Skeletal muscle cell (primary cell): Measurements from ENCODE around the gene PIP4K2C.
"Not testable (repeated sequence)": the region's sequence is repeated elsewhere in the genome, so short reads cannot be mapped to it uniquely, and the experiment has no call there.

Experiments
- DNase-seq: peaks from one replicate; pipeline ENCODE4 v3.0.0-alpha.2; 2010; ENCODE audit warnings: low read depth
- H3K4me3 ChIP-seq: 2 replicates; pipeline ENCODE4 v1.5.1; 2011; ENCODE audit warnings: low read depth, mild to moderate bottlenecking, control low read depth, low read length, moderate library complexity

The PIP4K2C gene

GRCh38 chr12:57554897-57555296 lies 36.1 kb upstream of the PIP4K2C start:
- H3K4me3 ChIP-seq = no peak overlapping the region
- no peak for DNase-seq

- no peak overlapping the region for H3K4me3 ChIP-seq
- DNase-seq = no peak
Observed at GRCh38 chr12:57558864-57559263, 32.1 kb upstream of the PIP4K2C start.

DNA sequence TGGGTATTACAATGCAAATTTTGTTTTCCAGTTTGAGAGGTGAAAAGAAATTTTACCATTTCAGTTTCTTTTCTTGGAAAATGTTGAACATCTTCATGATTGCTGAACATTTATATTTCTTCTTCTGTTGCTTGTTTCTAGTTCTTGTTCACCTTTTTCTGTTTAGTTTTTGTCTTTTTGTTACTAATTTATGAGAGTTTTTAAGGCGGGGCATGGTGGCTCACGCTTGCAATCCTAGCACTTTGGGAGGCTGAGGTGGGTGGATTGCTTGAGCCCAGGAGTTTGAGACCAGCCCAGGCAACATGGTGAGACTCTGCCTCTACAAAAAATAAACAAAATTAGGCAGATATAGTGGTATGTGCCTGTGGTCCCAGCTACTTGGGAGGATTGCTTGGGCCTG lies 30.5 kb upstream of the PIP4K2C start:
- no peak for DNase-seq
- no peak overlapping the region for H3K4me3 ChIP-seq

GRCh38 chr12:57561117-57561516 lies 29.9 kb upstream of the PIP4K2C start:
- not testable (repeated sequence) for DNase-seq

GRCh38 chr12:57563358-57563757 lies 27.6 kb upstream of the PIP4K2C start:
- no peak for DNase-seq
- H3K4me3 ChIP-seq = no peak overlapping the region

More at GRCh38 chr12:57561117-57561516, 29.9 kb upstream of the PIP4K2C start:
- H3K4me3 ChIP-seq = not testable (repeated sequence)

- H3K4me3 ChIP-seq = no peak overlapping the region
- DNase-seq = no peak
Observed at GRCh38 chr12:57564178-57564740, 26.7 kb upstream of the PIP4K2C start.

GRCh38 chr12:57568838-57569237 lies 22.2 kb upstream of the PIP4K2C start:
- no peak for DNase-seq
- no peak overlapping the region for H3K4me3 ChIP-seq

GRCh38 chr12:57569858-57570257 lies 21.1 kb upstream of the PIP4K2C start:
- no peak for DNase-seq
- no peak overlapping the region for H3K4me3 ChIP-seq

DNA sequence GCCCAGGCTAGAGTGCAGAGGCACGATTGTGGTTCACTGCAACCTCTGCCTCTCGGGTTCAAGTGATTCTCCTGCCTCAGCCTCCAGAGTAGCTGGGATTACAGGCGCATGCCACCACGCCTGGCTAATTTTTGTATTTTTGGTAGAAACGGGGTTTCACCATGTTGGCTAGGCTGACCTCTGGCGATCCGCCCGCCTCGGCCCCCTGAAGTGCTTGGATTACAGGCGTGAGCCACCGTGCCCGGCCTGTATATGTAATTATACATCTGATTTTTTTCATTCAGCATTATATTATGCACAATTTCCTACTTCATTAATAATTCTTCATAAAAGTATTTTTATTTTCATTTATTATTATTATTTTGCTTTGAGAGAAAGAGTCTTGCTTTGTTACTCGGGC lies 20.6 kb upstream of the PIP4K2C start:
- not testable (repeated sequence) for H3K4me3 ChIP-seq, DNase-seq

DNA sequence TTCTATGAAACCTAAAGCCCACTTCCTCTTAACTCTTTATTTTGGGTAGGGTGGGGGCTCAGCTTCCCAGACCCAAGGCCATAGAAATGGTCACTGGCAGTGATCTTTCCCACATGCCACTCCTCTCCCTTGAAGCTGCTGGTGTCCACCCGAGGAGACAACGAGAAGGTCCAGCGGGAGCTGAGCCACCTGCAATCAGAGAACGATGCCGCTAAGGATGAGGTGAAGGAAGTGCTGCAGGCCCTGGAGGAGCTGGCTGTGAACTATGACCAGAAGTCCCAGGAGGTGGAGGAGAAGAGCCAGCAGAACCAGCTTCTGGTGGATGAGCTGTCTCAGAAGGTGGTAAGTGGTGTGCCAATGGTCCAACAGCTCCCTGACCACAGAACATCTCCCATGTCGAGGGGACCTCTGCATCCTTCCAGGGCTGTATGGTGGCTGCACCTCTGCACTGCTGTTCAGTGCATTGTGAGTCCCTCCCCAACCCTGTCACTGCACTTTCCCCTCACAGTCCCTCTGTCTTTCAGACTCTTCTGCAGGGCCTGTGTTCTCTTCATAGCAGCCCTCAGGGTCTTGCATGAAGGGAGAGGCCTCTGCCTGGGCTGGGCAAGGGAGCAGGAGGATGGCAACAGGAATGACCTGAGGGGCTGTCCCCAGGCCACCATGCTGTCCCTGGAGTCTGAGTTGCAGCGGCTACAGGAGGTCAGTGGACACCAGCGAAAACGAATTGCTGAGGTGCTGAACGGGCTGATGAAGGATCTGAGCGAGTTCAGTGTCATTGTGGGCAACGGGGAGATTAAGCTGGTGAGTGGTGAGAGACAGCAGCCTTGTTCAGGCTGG lies 18.8 kb upstream of the PIP4K2C start:
- DNase-seq = no peak

DNA sequence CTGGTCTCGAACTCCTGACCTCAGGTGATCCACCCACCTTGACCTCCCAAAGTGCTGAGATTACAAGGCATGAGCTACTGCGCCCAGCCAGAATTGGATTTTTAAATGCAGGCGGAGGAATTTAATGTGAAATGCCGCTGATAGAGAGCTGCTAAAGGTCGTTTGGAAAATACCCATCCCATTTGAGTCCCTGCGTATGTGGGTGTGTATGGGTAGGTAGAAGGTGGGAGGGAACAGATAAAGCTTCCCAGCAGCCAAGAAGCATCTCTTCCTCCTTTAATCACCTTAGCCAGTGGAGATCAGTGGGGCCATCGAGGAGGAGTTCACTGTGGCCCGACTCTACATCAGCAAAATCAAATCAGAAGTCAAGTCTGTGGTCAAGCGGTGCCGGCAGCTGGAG lies 16.2 kb upstream of the PIP4K2C start:
- no peak for DNase-seq
- no peak overlapping the region for H3K4me3 ChIP-seq

More for the DNA sequence above, 18.8 kb upstream of the PIP4K2C start:
- H3K4me3 ChIP-seq = no peak overlapping the region

- no peak for DNase-seq
Observed at GRCh38 chr12:57575771-57576612, 15.0 kb upstream of the PIP4K2C start.

DNA sequence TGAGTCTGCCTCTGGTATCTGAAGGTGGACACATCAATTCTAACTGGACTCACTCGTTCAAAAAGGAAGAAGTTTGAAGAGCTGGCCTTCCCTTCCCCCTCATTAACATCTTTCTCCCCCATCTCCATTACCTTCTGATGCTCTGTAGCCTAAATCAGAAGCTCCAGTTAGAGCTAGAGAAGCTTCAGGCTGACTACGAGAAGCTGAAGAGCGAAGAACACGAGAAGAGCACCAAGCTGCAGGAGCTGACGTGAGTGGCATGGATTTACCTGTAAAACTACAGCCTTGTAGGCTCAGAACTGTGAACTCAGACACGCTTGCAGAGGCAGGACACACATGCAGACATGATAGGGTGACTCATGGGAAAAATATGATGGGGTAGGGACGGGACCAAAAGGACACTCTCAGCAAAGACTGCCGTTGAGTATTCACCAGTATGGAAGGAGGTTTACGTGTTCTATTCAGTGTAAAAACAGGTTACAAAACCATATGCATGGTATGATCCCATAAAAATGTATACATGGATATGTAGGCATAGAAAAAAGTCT lies 14.3 kb upstream of the PIP4K2C start:
- DNase-seq = no peak

More at GRCh38 chr12:57575771-57576612, 15.0 kb upstream of the PIP4K2C start:
- no peak overlapping the region for H3K4me3 ChIP-seq

DNA sequence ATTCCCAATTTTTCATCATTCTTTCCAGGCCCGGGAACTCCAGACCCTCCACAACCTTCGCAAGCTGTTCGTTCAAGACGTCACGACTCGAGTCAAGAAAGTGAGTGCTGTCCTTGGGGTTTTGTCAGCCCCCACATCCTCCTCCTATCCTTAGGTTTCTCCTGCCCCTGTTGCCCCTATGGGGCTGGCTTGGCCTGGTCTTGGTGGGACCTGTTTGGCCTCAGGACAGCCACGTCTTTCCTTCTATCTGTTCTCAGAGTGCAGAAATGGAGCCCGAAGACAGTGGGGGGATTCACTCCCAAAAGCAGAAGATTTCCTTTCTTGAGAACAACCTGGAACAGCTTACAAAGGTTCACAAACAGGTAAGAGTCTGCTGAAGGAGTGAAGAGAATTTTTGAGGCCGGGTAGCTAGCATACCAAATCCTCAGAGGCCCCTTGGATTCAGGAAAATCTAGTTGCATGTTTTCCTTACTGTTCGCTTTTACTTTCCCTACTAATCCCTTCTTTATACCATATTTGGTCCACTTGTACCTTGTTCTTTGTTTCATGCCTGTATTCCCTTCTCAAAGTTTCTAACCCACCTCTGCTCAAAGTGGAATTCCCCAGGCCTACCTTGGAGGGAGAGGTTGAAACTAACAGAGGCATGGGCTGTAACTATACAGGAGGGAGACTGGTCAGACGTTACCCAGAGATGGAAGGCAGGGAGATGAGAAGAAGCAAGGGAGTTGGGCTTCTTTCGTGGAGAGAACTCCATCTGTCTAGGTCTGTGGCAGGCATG lies 12.8 kb upstream of the PIP4K2C start:
- DNase-seq = no peak
- no peak overlapping the region for H3K4me3 ChIP-seq

More for the DNA sequence above, 14.3 kb upstream of the PIP4K2C start:
- H3K4me3 ChIP-seq = no peak overlapping the region

DNA sequence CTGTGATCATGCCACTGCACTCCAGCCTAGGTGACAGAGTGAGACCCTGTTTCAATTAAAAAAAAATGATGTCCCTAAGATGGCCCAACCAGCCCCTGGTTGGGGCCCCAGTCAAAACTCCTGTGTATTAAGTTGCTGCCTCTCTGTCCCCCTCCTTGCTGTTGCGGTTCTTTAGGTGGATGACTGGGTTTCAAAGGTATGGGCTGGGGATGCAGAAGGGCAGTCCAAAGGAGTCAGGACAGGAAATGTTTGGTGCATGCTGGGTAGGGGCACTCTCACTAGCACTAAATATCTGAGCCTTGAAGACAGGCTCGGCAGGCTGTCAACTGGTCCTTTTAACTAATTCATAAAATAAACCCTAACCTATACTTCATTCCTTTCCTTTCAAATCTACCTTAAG lies 12.0 kb upstream of the PIP4K2C start:
- no peak for DNase-seq
- H3K4me3 ChIP-seq = no peak overlapping the region

GRCh38 chr12:57579677-57580465 lies 11.1 kb upstream of the PIP4K2C start:
- DNase-seq = no peak
- no peak overlapping the region for H3K4me3 ChIP-seq

DNA sequence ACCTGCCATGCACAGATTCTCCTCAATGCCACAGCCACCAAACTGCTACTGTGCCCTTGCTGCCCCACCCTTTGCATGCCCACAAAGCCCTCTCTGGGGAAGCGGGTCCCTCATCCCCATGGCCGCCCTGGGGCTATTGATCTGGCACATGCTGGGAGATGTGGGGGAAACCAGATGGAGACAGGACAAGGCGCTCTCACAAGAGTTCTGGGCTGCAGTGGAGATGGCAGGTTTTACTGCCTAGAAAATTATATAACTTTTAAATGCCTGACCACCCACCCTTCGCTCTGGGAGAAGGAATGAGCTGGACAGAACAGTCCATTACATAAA lies 10.6 kb upstream of the PIP4K2C start:
- no peak for DNase-seq
- no peak overlapping the region for H3K4me3 ChIP-seq

DNA sequence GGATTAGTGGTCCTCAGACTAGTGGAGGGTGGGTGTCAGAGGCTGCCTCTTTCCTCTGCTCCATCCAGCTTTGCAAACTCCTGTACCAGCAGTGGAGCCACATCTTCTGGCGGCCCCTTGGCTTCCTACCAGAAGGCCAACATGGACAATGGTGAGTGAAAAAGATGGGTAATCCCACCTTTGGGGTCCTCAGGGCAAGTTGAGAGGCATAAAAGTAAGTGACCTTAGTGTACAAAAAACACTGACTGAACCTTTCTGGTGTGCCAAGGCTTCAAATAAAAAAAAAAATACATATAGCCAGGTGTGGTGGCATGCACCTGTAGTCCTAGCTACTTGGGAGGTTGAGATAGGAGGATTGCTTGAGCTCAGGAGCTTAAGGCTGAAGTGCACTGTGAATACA lies 9.2 kb upstream of the PIP4K2C start:
- no peak overlapping the region for H3K4me3 ChIP-seq
- DNase-seq = no peak

DNA sequence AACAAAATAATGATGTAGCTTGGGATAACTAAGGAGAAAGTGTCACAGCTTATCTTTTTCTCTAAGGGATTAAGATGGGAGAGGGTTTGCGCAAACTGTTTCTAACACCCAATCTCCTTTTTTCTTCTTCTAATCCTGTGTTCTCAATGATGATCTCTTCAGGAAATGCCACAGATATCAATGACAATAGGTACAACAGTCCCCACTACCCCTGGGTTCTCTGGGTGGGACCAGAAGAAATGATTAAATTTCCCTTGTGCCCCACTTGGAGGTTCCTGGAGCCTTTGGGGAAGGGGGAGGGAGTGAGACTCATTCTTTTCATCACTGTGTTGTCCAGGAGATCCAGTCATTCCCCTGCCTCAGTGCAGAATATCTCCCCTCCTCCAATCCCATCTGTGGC lies 8.6 kb upstream of the PIP4K2C start:
- no peak for DNase-seq

More for the DNA sequence above, 8.6 kb upstream of the PIP4K2C start:
- H3K4me3 ChIP-seq = no peak overlapping the region
